Measurements from ENCODE around the gene PTEN.

GRCh38 chr10:88017781-88018180, 154.4 kb downstream of the PTEN start:
- TF ChIP-seq CTCF (tag by site-specific recombination; IDR thresholded peaks at IDR 0.05) = no peak
- TF ChIP-seq, protein P1, sequence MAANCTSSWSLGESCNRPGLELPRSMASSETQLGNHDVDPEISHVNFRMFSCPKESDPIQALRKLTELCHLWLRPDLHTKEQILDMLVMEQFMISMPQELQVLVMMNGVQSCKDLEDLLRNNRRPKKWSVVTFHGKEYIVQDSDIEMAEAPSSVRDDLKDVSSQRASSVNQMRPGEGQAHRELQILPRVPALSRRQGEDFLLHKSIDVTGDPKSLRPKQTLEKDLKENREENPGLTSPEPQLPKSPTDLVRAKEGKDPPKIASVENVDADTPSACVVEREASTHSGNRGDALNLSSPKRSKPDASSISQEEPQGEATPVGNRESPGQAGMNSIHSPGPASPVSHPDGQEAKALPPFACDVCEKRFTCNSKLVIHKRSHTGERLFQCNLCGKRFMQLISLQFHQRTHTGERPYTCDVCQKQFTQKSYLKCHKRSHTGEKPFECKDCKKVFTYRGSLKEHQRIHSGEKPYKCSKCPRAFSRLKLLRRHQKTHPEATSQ (tag by site-specific recombination; IDR thresholded peaks at IDR 0.05) = no peak
- no peak for TF ChIP-seq ZNF324 (tag by site-specific recombination; IDR thresholded peaks at IDR 0.05)

All from HEK293 (cell line).